Measurements from ENCODE around the gene PTPN13.

PTPN13 gene

DNA sequence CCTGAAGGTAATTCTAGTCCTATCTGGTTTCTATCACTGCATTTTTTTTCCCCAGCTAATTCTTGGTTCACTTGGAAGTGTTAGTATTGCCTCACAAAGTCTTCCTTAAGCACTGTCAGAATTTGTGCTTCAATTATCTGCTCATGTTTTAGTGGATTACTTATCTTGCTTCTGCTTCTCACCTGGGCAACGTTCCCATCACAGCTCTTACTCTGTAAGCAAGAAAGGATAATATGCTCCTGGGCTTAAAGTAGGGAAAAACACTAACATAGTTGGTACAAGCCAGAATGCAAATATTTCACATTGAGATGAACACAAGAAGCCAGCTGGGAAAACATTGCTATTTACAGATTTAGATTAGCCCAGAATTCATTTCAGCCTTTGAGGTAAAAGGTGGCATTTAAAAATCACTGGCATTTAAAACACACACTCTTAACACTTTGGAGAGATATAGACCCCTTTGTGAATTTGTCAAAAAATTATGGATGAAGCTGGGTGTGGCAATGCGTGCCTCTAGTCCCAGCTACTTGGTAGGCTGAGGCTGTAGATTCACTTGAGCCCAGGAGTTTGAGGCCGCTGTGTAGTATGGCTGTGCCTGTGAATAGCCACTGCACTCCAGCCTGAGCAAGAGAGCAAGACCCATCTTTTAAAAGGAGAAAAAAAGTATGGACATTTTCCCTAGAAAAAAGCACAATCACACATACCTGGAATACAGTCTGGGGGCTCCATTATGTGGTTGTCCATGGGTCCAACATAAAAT is 6.6 kb upstream of the PTPN13 start:
- no peak for DNase-seq (ENCODE audit: low read depth, low spot score)

DNA sequence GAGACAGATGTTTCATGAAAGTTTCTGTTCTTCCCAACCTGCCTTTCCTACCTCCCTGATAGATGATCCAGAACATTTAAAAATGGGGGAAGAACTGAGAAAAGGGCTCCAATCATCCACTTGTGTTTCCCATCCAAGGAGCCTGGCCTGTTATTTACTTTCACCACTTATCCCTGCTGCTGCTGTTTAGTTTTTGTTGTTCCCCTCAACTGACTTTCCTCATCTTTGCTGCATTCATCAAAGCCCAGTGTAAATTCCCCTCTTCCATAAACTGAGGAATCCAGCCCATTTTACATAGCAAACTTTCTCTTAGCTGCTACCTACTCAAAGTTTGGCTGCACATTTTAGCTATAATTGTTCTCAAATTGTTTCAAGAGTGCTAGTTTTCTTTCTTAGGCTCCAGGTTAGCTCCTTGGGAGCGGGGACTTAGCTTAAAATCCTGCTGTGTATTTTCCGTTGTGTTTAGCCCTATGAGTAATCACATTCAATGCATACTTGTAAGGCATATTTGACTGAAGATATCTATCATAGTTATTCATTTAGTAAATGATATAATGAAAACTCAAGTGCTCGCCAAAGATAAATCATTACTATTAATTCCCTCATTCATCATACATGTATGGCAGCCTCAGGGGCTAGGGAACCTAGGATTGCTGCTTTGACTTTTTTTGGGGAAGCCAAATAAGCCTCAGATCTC is 1.4 kb upstream of the PTPN13 start:
- DNase-seq (ENCODE audit: low read depth, low spot score): no peak

DNA sequence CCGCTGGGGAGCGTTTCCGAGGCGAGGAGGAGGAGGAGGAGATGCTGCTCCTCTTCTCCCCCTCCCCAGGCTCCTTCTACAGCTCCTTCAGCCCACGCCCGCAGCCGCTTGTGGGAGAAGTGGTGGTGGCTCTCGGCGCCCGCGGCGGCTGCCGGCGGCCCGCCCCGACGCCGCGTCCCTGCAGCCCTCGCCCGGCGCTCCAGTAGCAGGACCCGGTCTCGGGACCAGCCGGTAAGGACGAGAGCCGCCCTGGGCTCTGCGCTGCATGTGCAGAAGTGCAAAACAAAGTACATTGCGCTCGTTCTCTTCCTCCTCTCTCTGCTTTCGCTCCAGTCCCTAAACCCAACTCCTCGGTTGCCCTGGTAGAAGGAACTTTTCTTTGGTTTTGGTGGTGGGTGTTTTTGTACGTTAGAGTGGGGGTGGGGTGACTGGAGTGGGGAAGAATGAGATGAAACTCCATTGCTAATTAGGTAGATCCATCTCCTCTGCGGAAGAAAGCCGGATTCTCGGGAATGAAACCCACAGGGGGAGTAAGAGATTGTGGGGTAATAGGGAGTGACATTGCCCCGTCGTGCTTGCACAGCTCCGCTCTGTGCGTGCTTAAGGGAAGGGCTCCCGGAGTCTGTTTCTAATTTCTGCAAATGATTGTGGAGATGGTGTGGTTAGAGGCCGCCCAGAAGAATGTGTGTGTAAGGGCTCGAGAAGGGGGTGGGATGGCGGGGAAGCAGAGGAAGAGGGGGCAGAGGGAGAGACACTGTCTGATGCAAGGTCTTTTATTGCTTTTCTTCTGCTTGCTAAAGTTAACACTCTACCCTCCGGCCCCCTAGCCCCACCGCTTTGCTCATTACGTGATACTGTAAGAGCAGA is 677 bp downstream of the PTPN13 start:
- DNase-seq (ENCODE audit: low read depth, low spot score): no peak

DNA sequence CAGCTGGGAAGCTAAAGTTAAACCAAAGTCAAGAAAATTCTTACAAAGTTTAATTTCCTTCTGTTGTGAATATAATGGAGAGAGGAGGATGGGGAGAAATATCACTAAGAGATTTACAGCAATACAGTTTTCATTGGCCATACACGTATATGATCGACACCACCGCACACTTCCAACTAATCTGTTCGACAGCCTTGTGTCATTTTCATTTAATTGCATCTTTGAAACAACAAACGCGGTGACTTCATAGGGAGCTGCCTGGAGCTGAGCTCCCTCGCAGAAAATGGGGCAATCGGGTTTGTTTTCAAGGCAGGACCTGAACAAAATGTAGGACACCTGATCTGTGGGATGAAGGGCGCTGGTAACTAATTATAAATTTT is 1.3 kb downstream of the PTPN13 start:
- no peak for DNase-seq (ENCODE audit: low read depth, low spot score)

DNA sequence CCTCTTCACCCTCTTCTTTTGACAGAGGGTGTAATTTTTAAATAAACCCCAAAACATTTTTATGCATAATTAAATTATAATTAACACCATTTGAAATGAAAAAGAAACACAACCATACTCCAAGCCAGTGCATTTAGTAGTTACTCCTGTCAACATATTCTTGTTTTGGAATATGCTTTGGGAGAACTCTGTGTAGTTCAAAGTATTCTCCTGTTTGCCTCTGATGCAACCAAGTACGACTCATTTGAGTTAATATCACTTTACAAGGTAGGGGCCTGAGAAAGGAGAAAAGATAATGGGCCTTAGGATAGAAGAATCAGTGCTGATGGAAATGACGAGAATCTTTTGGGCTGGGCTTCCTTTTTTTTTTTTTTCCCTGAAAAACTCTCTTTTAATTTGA is 2.7 kb downstream of the PTPN13 start:
- DNase-seq (ENCODE audit: low read depth, low spot score): no peak

DNA sequence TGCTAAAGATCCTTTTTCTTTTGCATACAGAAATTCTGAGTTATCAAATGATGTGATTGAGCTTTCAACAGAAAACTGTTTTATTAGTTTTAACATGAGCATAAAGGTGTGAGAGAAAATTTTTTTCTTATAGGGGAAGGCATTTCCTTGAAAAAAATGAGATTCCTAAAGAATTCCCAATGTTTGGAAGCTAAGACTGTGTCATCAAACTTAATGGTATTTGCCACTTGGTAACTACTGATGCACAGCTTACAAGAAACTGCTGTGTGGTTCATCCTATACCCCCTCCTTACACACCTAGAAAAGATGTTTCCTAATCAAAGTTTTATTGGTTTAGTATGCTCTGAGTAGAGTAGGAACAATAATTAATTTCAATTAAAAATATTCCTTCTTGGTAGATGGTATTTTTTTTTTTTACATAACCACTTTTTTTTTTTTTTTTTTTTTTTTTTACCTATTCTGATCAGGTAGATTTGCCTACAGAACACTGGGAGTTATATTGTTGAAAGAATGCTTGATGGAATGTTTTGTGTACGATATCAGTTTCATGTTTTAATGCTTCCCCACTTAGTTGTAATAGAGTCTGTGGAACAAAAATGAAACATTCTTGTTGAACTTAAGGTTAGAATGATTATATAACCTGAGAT is 6.0 kb downstream of the PTPN13 start:
- DNase-seq (ENCODE audit: low read depth, low spot score): no peak

DNA sequence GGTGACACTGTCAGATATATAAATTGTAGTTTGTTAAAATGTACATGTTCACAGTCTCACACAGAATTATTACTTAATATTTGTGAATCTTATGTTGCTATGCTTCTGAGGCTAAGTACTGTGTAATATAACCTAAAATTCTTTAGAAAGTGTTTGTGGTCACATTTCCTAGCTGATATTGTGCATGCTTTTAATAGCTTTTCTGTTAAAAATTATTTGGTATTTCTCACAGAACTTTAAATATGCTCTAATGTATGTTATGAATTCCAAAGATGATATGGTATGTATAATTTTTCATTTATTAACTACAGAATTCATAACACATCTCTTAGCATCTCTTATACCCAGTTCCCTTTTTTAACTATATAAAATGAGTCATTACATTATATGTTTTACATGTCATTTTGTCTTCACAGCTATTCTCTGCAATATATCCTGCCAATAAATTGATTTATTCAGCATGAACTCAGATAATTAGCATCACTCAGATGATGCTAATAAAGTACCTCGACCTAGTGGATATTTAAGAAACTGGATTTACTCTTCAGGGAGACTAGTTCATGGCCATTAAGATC is 9.3 kb downstream of the PTPN13 start:
- DNase-seq (ENCODE audit: low read depth, low spot score): no peak

DNA sequence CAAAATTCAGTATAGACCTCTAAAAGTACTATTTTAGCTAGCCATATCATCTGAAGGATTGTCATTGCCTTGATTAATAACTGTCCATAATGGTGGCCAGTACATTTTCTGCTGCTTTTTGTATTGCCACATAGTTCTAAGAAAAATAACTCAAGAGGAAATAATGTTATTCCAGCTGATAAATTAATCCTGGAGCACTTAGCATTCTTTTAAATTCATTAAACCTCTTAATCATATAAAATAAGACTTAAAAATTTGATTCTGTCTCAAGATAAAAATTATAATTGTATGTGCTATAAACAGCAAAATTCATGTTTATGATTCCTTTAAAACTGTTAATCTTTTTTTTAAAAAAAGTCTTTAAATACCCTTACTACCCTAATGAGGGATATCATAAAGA is 12.7 kb downstream of the PTPN13 start:
- DNase-seq (ENCODE audit: low read depth, low spot score): no peak

DNA sequence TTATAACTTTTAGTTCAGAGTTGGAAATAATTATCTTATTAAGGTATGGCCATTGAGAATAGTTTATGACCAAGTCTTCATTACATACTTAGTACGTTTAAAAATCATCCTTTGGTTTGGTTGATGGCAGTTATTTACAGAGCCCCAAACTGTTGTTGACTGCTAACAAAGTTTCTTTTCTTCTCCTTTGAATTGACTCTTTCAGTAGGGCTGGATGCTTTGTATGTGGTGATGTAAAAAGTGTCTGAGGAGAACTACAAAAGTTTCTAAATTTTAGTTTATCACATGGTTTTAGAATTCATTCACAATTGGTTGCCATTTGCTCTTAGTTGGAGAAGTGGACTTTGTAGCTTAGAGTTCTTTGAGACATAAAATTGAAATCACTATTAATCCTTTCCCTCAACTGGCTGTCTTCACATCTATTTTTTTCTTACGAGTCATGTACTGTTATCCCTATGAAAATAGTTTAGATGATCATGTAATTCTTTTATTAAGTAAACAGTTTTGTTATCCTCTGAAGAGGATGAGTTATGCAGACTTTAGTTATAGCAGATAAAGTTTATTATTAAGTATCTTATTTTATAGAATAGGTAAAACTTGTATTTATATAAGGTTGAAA is 14.8 kb downstream of the PTPN13 start:
- DNase-seq (ENCODE audit: low read depth, low spot score): no peak

DNA sequence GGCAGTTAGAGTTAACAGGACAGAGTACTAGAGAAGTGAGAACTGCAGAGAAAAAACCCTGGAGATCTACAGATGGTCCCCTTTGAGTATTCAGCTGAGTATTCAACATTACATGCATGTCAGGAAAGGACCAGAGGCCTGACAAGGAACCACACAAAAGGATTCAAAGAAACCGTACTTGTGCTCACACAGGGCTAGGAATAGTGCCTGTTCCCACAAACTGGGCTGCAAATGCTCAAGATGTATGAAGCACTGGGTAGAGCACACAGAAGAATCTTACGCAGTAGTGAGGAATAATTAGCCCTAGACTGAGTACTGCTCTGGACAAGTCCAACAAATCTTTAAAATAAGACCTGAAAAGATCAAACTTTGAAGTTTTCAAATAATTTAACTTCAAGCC is 17.6 kb downstream of the PTPN13 start:
- DNase-seq (ENCODE audit: low read depth, low spot score): no peak

DNA sequence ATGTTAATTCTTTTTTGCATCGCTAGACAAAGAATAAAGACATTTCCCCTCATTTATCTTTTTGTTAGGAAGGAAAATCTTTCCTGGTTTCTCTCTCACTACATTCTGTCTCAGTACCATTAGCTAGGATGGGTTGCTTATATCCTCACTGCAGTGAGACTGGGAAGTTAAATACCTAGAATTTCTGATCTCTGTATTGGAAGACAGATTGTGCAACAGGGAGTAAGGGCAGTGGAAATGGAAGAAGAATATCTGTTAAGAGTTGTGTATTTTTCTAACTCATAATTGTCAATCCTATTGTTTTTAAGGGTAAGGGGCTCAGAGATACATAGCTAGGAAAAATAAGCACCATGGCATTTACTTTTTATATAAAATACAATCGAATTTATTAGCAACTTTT is 19.6 kb downstream of the PTPN13 start:
- no peak for DNase-seq (ENCODE audit: low read depth, low spot score)

DNA sequence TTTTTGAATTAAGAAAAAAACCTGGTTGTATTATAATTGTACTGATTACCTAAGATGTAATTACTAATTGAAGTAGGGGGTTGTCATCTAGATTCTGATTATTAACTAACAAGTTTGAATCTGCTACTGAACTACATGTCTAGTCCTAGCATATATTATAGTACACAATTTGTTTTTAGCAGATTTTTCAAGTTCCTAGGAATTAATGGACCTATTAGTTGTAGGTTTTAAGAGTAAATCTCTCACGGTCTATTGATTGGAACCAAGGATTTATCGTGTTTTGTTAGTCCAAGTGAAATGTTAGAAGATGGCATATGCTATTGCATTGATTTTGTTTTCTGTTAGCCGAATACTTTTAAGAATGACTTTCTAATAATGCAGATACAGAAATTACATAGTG is 20.8 kb downstream of the PTPN13 start:
- DNase-seq (ENCODE audit: low read depth, low spot score): no peak

DNA sequence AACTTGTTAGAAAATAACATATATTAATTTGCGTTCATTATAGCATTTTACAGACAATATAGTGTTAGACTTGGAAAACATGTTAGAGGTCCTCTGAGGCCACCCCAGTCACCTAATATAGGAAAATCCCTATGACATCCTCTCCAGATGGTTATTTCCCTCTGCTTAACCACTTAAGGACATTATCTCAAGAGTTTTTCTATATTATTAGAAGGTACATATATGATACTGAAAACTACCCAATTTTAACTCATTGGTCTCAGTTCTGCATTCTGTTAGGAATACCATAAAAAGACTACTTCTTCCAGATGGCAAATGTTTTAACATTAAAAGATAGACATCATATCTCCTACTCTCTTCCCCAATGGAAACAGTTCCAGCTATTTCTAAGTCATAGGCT is 21.4 kb downstream of the PTPN13 start:
- DNase-seq (ENCODE audit: low read depth, low spot score): no peak

DNA sequence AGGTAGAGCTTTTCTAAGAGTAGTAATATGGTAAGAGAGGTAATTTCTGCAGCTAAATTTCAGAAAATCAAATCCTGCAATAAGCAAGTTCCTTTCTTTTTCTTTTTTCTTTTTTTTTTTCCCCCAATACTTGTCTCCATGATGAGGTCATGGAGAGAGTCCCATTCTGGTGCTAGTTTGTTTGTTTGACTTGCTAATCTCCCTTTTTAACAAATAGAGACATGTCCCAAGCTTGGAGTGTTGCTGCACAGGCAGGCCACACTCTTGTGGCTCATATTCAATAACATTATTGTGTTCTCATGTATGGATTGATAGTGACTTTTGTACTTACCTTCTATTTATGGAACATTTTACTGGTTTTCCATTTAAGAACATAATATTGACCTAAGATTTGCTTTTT is 25.5 kb downstream of the PTPN13 start:
- no peak for DNase-seq (ENCODE audit: low read depth, low spot score)

DNA sequence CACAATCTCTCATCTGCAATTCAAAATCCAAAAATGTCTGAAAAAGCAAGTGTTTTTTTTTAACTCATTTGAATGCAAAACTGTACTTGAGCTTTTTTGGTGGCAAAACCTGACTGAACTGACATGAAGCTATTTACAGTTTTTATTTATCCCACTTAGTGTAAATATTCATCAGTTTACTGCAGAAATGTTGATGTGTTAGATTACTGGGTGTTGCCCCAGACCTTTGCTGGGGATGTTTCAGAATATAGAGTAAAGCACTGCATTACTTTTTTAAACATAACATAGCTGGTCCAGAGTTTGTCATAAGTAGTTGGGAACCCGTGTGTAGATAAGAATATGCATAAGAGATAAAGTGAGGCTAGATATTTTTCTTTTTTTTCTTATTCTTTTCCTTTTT is 27.3 kb downstream of the PTPN13 start:
- no peak for DNase-seq (ENCODE audit: low read depth, low spot score)

DNA sequence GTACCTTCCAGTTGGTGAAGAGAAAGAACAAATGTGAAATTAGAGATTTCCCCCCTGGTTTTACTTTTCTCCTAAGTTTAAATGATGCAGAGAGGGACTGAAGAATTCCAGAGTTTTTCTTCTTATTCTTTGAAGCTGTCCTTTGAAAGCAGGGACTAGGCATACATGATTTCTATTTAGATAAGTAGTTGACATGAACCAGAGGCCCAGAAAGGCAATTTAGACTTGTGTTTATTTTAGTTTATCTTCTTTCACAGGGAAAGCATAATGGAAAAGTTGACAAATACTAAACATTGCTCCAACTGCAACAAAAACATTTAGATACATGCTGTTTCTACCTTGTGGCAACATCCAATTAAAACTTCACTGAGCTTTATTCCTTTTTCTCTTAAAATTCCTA is 32.0 kb downstream of the PTPN13 start:
- DNase-seq (ENCODE audit: low read depth, low spot score): no peak

DNA sequence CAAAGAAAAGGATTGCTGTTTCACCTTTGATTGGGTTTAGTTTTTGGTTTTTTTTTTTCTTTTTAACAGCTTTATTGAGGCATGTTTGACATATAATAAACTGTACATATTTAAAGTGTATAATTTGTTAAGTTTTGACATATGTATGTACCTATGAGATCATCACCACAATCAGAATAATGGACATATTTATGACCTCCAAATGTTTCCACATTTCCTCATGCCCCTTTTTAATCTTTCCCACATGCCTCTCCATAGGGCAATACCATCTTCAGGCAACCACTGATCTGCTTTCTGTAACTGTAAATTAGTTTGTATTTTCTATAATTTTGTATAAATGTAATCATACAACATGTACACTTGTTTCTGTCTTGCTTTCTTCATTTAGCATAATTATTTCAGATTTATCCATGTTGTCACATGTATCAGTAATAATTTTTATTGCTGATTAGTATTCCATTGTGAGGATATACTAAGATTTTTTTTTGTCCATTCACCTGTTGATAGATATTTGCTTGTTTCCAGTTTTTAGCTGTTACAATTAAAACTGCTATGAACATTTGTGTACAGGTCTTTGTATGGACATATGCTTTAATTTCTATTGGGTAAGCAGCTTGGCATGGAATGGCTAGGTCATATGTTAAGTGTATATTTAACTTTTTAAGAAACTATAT is 33.5 kb downstream of the PTPN13 start:
- no peak for DNase-seq (ENCODE audit: low read depth, low spot score)

DNA sequence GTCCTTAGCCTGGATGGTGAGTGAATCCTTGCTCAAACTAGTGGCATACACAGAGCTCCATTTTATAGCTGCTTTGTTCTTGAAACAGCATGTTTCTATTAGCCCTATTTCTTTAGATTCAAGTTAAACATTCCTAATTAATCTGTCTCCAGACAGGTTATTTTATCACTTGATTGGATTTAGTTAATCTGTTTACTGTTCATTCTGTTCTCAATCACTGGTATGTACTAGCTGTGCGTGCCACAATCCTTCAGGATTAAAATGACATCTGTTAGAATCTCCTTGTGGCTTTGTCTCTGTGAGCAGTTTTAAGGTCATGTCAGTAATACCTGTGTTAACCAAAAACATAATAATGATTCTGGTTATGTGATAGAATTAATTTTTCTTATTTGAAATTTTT is 36.5 kb downstream of the PTPN13 start:
- DNase-seq (ENCODE audit: low read depth, low spot score): no peak

DNA sequence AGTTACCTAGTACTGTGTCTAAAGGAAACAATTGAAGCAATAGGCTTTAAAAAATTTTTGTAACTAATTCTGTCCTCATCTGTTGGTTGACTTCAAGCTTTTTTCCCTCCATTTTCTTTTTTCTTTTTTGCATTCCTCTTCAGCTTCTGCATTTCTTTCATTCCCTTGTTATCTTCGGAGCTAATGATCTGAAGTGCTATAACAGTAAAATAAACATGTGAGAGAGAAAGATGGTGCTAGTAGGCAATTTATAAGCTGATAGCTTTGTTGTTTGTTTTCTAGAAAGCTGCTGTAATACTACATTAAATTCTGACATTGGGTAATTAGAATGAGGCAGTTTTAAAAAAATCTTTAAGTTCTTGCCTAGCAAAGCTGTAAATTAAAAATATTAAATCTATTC is 37.1 kb downstream of the PTPN13 start:
- no peak for DNase-seq (ENCODE audit: low read depth, low spot score)

DNA sequence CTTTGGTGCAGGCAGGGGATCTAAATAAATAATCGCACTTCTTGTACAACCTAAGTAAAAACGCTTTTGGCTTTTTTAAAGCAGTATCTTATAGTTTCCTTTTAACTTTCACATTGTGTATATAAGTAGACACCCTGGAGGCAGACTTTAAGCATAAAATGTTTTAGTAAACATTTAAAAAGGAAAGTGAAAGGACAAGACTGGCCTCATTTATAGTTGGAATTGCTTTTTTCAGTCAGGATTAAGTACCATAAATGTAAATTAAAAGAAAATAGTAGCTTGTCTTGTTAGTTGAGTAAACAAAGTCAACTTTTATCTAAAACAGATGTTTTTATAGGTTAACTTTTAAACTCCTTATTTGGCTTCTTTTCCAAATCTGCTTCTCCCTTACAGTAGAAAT is 39.7 kb downstream of the PTPN13 start:
- DNase-seq (ENCODE audit: low read depth, low spot score): no peak

DNA sequence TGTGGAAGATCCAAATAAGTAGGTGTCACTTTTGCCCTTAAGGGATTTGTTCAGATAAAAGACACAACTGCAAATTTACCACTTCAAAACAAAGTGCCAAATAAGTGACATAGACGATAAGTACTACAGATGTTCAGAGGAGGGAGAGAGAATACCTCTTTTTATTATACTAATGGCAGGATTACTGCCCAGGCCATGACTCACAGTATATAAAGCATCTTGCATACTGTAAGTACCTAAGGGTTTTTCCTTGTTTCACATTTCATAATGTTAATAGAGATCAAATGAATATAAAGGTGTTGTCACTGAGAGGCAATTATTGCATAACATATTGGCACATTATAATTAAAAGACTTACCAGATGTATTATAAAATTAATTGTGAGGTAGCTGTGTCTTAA is 46.4 kb downstream of the PTPN13 start:
- DNase-seq (ENCODE audit: low read depth, low spot score): no peak
